IMR-90 (cell line): ENCODE data around the gene ZNRD2. TPM values are rescaled to one million over a fixed set of nuclear protein-coding genes. Genes with fewer than 3 reads are reported as not detected.
A peak's percentile ranks its signal among the peaks of the same experiment; 100 is the strongest.

Experiments
- ATAC-seq: fragments of 200-7000 bp; cut with Tn5 transposase; 2 replicates; pipeline ENCODE4 v1.9.1; 2020; ENCODE audit warnings: low read depth, mild to moderate bottlenecking, moderate library complexity
- BruUV-seq: library from RNA; stranded (reverse); fragments of 400-500 nt; replicated peaks from 2 replicates; lab custom pipeline; 2021; lab: Mats Ljungman, UMichigan
- CTCF ChIA-PET: fragments of 300-600 bp; formaldehyde crosslinking; extraction: SDS; loops from one replicate; lab custom pipeline; 2021; ENCODE audit warnings: antibody characterized with exemption; lab: Yijun Ruan, JAX
- POLR2A ChIA-PET: fragments of 300-600 bp; sonication (Branson Sonifier 250); formaldehyde crosslinking; loops from one replicate; lab custom pipeline; 2022; ENCODE audit warnings: antibody characterized with exemption; ENCODE audit not compliant: unreplicated experiment; lab: Charles Lee
- DNase-seq: peaks from one replicate; pipeline ENCODE4 v3.0.0; 2013
- H2AFZ ChIP-seq: replicated peaks from 2 replicates; pipeline ENCODE3; 2013; ENCODE audit warnings: low read length, mild to moderate bottlenecking; ENCODE audit not compliant: poor library complexity
- H2AK5ac ChIP-seq: 2 replicates; pipeline ENCODE4 v1.6.1; 2013; ENCODE audit warnings: low read depth, low read length, inconsistent platforms
- H2AK9ac ChIP-seq: replicated peaks from 2 replicates; pipeline ENCODE3; 2013; ENCODE audit warnings: mild to moderate bottlenecking, low read depth, low read length, moderate library complexity; ENCODE audit not compliant: poor library complexity
- H2BK120ac ChIP-seq: 2 replicates; pipeline ENCODE4 v1.6.1; 2013; ENCODE audit warnings: low read depth, low read length, inconsistent platforms
- H2BK15ac ChIP-seq: 3 replicates; pipeline ENCODE4 v1.6.1; 2013; ENCODE audit warnings: low read depth, low read length, inconsistent platforms
- H2BK20ac ChIP-seq: 2 replicates; pipeline ENCODE4 v1.6.1; 2013; ENCODE audit warnings: low read depth, mild to moderate bottlenecking, inconsistent platforms, low read length, moderate library complexity
- H2BK5ac ChIP-seq: 2 replicates; pipeline ENCODE4 v1.6.1; 2013; ENCODE audit warnings: mild to moderate bottlenecking, low read depth, low read length, inconsistent platforms; ENCODE audit not compliant: poor library complexity, severe bottlenecking
- H3K14ac ChIP-seq: replicated peaks from 2 replicates; pipeline ENCODE4 v1.6.1; 2013; ENCODE audit warnings: low read depth, low read length, inconsistent platforms
- H3K18ac ChIP-seq: 2 replicates; pipeline ENCODE4 v1.6.1; 2013; ENCODE audit warnings: low read depth, low read length, control low read depth
- H3K23ac ChIP-seq: 2 replicates; pipeline ENCODE4 v1.6.1; 2013; ENCODE audit warnings: low read depth, low read length, inconsistent platforms
- H3K27ac ChIP-seq: 2 replicates; pipeline ENCODE4 v1.5.1; 2013; ENCODE audit warnings: mild to moderate bottlenecking, control low read depth, low read length; ENCODE audit not compliant: insufficient read depth
- H3K27me3 ChIP-seq: 2 replicates; pipeline ENCODE4 v1.6.1; 2013; ENCODE audit warnings: low read length; ENCODE audit not compliant: control insufficient read depth, insufficient read depth
- H3K36me3 ChIP-seq: 2 replicates; pipeline ENCODE4 v1.6.1; 2013; ENCODE audit warnings: low read length, mixed read lengths; ENCODE audit not compliant: control insufficient read depth, insufficient read depth
- H3K4ac ChIP-seq: 2 replicates; pipeline ENCODE4 v1.6.1; 2013; ENCODE audit warnings: low read depth, low read length, inconsistent platforms
- H3K4me1 ChIP-seq: 2 replicates; pipeline ENCODE4 v1.6.1; 2013; ENCODE audit warnings: low read length, mixed read lengths; ENCODE audit not compliant: control insufficient read depth, insufficient read depth
- H3K4me2 ChIP-seq: 2 replicates; pipeline ENCODE4 v1.6.1; 2013; ENCODE audit warnings: low read depth, mild to moderate bottlenecking, control low read depth, low read length, moderate library complexity
- H3K4me3 ChIP-seq: 2 replicates; pipeline ENCODE4 v1.5.1; 2013; ENCODE audit warnings: low read depth, mild to moderate bottlenecking, control low read depth, low read length, moderate library complexity; ENCODE audit not compliant: insufficient read depth
- H3K56ac ChIP-seq: 2 replicates; pipeline ENCODE4 v1.6.1; 2013; ENCODE audit warnings: low read length, inconsistent platforms; ENCODE audit not compliant: insufficient read depth; ENCODE audit errors: extremely low read depth
- H3K79me1 ChIP-seq, 2 experiments: 2 replicates each; pipeline ENCODE4 v1.6.1; 2013; ENCODE audit warnings: low read length in 2 of 2, inconsistent platforms in 1 of 2, low read depth in 1 of 2
- H3K9ac ChIP-seq: 2 replicates; pipeline ENCODE4 v1.6.1; 2013; ENCODE audit warnings: low read depth, low read length, control low read depth
- H3K9me1 ChIP-seq: 2 replicates; pipeline ENCODE4 v1.6.1; 2013; ENCODE audit warnings: low read length, inconsistent platforms; ENCODE audit not compliant: insufficient read depth
- H3K9me3 ChIP-seq: 2 replicates; pipeline ENCODE4 v1.6.1; 2013; ENCODE audit warnings: low read length; ENCODE audit not compliant: control insufficient read depth, insufficient read depth
- H4K20me1 ChIP-seq: 2 replicates; pipeline ENCODE4 v1.6.1; 2013; ENCODE audit warnings: low read length, inconsistent platforms; ENCODE audit not compliant: insufficient read depth
- H4K5ac ChIP-seq: 2 replicates; pipeline ENCODE4 v1.6.1; 2013; ENCODE audit warnings: mild to moderate bottlenecking, low read depth, low read length, control low read depth
- H4K8ac ChIP-seq, 2 experiments: 2 replicates each; pipeline ENCODE4 v1.6.1; 2013; ENCODE audit warnings: low read depth in 2 of 2, low read length in 2 of 2, control low read depth in 1 of 2, inconsistent platforms in 1 of 2
- H4K91ac ChIP-seq: 2 replicates; pipeline ENCODE4 v1.6.1; 2013; ENCODE audit warnings: low read depth, low read length, inconsistent platforms; ENCODE audit not compliant: insufficient read depth
- BHLHE40 ChIP-seq: fragments of 150-350 bp; IDR thresholded peaks from 2 replicates; pipeline ENCODE4 v1.6.1; 2016; ENCODE audit warnings: mild to moderate bottlenecking, low read depth, low read length
- CHD1 ChIP-seq: IDR thresholded peaks from 2 replicates; pipeline ENCODE4 v1.6.1; 2012; ENCODE audit warnings: low read depth, low read length, improper control_type of control experiment
- FOS ChIP-seq: fragments of 150-350 bp; IDR thresholded peaks from 2 replicates; pipeline ENCODE4 v1.6.1; 2016; ENCODE audit warnings: low read depth, low read length
- MAZ ChIP-seq: IDR thresholded peaks from 2 replicates; pipeline ENCODE4 v1.6.1; 2012; ENCODE audit warnings: low read depth, mild to moderate bottlenecking, low read length, improper control_type of control experiment, moderate library complexity, borderline replicate concordance
- RCOR1 ChIP-seq: IDR thresholded peaks from 2 replicates; pipeline ENCODE4 v1.6.1; 2012; ENCODE audit warnings: mild to moderate bottlenecking, low read length, improper control_type of control experiment; ENCODE audit not compliant: insufficient replicate concordance
- SMC3 ChIP-seq: fragments of 150-350 bp; IDR thresholded peaks from 2 replicates; pipeline ENCODE4 v1.6.1; 2016; ENCODE audit warnings: low read depth, mild to moderate bottlenecking, antibody characterized with exemption, low read length, moderate library complexity
- WGBS, 2 experiments: methylation state at CpG; one replicate each; pipeline versions ENCODE4 v1.1.5 to v1.1.7; 2013; ENCODE audit warnings: missing lambda C conversion rate in 2 of 2; ENCODE audit not compliant: insufficient read length in 1 of 2; ENCODE audit errors: extremely low coverage in 2 of 2; 5-methylcytosine and 5-hydroxymethylcytosine counted together
- dilution Hi-C: fragments of 300-500 bp; cut with HindIII; formaldehyde crosslinking; loops from one replicate; pipeline ENCODE4 v1.14.3; 2018; ENCODE audit warnings: low sequenced_read_pairs; ENCODE audit not compliant: unreplicated experiment
- in situ Hi-C: fragments of 300-500 bp; cut with MboI; formaldehyde crosslinking; loops from 3 replicates; pipeline ENCODE4 v1.14.3; 2019; ENCODE audit warnings: low sequenced_read_pairs, inconsistent platforms, mixed read lengths
- intact Hi-C: fragments of 100-400 bp; cut with micrococcal nuclease; formaldehyde crosslinking; loops from 2 replicates; pipeline ENCODE4 v1.10.0; 2022
- polyA plus RNA-seq, 3 experiments: library from polyadenylated mRNA; depleted of rRNA; stranded (reverse); fragments of >200 nt; gene quantifications; 2 replicates each; pipeline ENCODE4 v1.2.3, GENCODE V29; 2012; ENCODE audit warnings: low replicate concordance in 1 of 3
- total RNA-seq: library from RNA; depleted of rRNA; stranded (reverse); fragments of >200 nt; gene quantifications from 2 replicates; pipeline ENCODE4 v1.2.3, GENCODE V29; 2012
- TF ChIP-seq, protein P1 (sequence below): fragments of 150-350 bp; IDR thresholded peaks from 2 replicates; pipeline ENCODE4 v1.6.1; 2017; ENCODE audit warnings: mild to moderate bottlenecking, antibody characterized with exemption, low read length, low read depth

ZNRD2 gene
- total and polyA plus RNA-seq, 2 of the 4 experiments (the other 2 are of a cell fraction): 75.6 to 90.3 TPM

GRCh38 chr11:65555693-65556231 is 14.5 kb upstream of the ZNRD2 start:
- BruUV-seq: no TSS peak
- intact Hi-C loops: loop anchor here (2.0 kb wide), 1 partner anchor 15 kb away; the partner anchor contains the start of gene ZNRD2
- ATAC-seq (peak; percentile 45), DNase-seq (peak; percentile 88)
- Histone ChIP-seq H2BK20ac (no peak overlapping the region), H2AFZ (peak overlapping the region; percentile 64), H3K4me2 (peak overlapping the region; percentile 18; the same call in 1 of the 2 replicates), H3K23ac (peak overlapping the region; percentile 25; the same call in 1 of the 2 replicates), H4K91ac (peak overlapping the region; percentile 34; the same call in 1 of the 2 replicates), H2BK15ac (no peak overlapping the region), H2AK9ac (peak overlapping the region; percentile 31), H3K9me1 (peaks cover 19% of the 10 kb centered on the region), H3K4me3 (no peak overlapping the region), H3K14ac (peak overlapping the region; percentile 4; the same call in 1 of the 2 replicates), H3K9ac (no peak overlapping the region), H2AK5ac (peak overlapping the region; percentile 83), H2BK120ac (no peak overlapping the region), H3K4me1 (peaks cover 38% of the 10 kb centered on the region), H3K9me3 (no peaks in the 10 kb centered on the region), H3K27ac (peak overlapping the region; percentile 9; the same call in 1 of the 2 replicates), H3K79me1 (peaks cover 16 to 42% of the 10 kb centered on the region in 2 experiments), H4K5ac (no peak overlapping the region), H4K8ac (peak overlapping the region in 1 of 2 experiments; percentile 9; a peak in 2 of 4 replicates), H4K20me1 (peaks cover 15% of the 10 kb centered on the region), H3K4ac (peak overlapping the region; percentile 61), H3K27me3 (no peaks in the 10 kb centered on the region), H3K18ac (no peak overlapping the region), H2BK5ac (peak overlapping the region; percentile 25), H3K36me3 (peaks cover 19% of the 10 kb centered on the region; the same call in 1 of the 2 replicates), H3K56ac (no peak overlapping the region)
- CTCF ChIA-PET: interaction anchor here (0.6 kb wide), 1 partner anchor 15 kb away, joined by 3 read pairs; no protein-coding TSS in a partner anchor
- POLR2A ChIA-PET: no interaction called here
- dilution Hi-C loops: no loop called here
- in situ Hi-C loops: no loop called here
- TF ChIP-seq CHD1: 0 out of 2 replicates have a peak, but pooled peaks have one; percentile 62
- TF ChIP-seq, protein P1, sequence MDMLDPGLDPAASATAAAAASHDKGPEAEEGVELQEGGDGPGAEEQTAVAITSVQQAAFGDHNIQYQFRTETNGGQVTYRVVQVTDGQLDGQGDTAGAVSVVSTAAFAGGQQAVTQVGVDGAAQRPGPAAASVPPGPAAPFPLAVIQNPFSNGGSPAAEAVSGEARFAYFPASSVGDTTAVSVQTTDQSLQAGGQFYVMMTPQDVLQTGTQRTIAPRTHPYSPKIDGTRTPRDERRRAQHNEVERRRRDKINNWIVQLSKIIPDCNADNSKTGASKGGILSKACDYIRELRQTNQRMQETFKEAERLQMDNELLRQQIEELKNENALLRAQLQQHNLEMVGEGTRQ: no peak
- TF ChIP-seq FOS: peak; percentile 87
- peak; percentile 2; the same call in 1 of the 2 replicates for TF ChIP-seq SMC3
- TF ChIP-seq MAZ: peak; percentile 58; the same call in 1 of the 2 replicates
- TF ChIP-seq RCOR1: peak; percentile 66
- no peak for TF ChIP-seq BHLHE40
- no CpG with 5 or more reads among the region's 6 CpGs for WGBS, 2 experiments
